HepG2 (cell line): ENCODE data around the gene SLC35F6. TPM values are rescaled to one million over a fixed set of nuclear protein-coding genes. Genes with fewer than 3 reads are reported as not detected.

ENCODE experiments used
- AGO2 ChIP-seq: fragments of 200-400 bp; formaldehyde crosslinking; optimal IDR thresholded peaks from 2 replicates; pipeline ENCODE3; 2017; ENCODE audit warnings: mild to moderate bottlenecking, low read depth, low read length, moderate library complexity
- CSRNP1 ChIP-seq: sonication (generic); formaldehyde crosslinking; IDR thresholded peaks from 2 replicates; pipeline ENCODE4 v1.8.1; 2023; ENCODE audit warnings: mild to moderate bottlenecking, missing genetic modification reagents
- FOXP1 ChIP-seq, 2 experiments: fragments of 450-650 bp in 1 of 2; IDR thresholded peaks; 2 replicates each; pipeline ENCODE4 v1.6.1; 2017 to 2018; ENCODE audit warnings: antibody characterized with exemption in 1 of 2
- GPN1 ChIP-seq: sonication (generic); formaldehyde crosslinking; IDR thresholded peaks from 2 replicates; pipeline ENCODE4 v1.5.1; 2020; ENCODE audit warnings: missing genetic modification reagents, borderline replicate concordance
- KLF15 ChIP-seq: sonication (generic); formaldehyde crosslinking; IDR thresholded peaks from 2 replicates; pipeline ENCODE4 v1.8.1; 2023; ENCODE audit warnings: borderline replicate concordance, mild to moderate bottlenecking, inconsistent platforms, missing genetic modification reagents, mixed read lengths
- MEIS2 ChIP-seq: sonication (generic); formaldehyde crosslinking; IDR thresholded peaks from 2 replicates; pipeline ENCODE4 v1.9.0; 2021; ENCODE audit warnings: mild to moderate bottlenecking, missing genetic modification reagents
- MXD1 ChIP-seq: sonication (generic); formaldehyde crosslinking; IDR thresholded peaks from 2 replicates; pipeline ENCODE4 v1.4.0; 2020; ENCODE audit warnings: mild to moderate bottlenecking, missing genetic modification reagents
- ONECUT2 ChIP-seq: sonication (generic); formaldehyde crosslinking; IDR thresholded peaks from 2 replicates; pipeline ENCODE4 v1.4.0; 2020; ENCODE audit warnings: missing genetic modification reagents
- RBFOX2 ChIP-seq: fragments of 200-400 bp; formaldehyde crosslinking; IDR thresholded peaks from 2 replicates; pipeline ENCODE4 v1.6.1; 2017; ENCODE audit warnings: low read depth, mild to moderate bottlenecking, low read length
- RCOR2 ChIP-seq: IDR thresholded peaks from 2 replicates; pipeline ENCODE4 v1.6.1; 2016; ENCODE audit warnings: missing biosample characterization, missing genetic modification reagents
- ZFX ChIP-seq: sonication (generic); formaldehyde crosslinking; IDR thresholded peaks from 2 replicates; pipeline ENCODE4 v1.4.0; 2020; ENCODE audit warnings: mild to moderate bottlenecking, low read depth, missing genetic modification reagents, moderate library complexity
- ZFY ChIP-seq: sonication (generic); formaldehyde crosslinking; IDR thresholded peaks from 2 replicates; pipeline ENCODE4 v1.4.0; 2020; ENCODE audit warnings: missing genetic modification reagents
- ZMYM2 ChIP-seq: sonication (generic); formaldehyde crosslinking; IDR thresholded peaks from 2 replicates; pipeline ENCODE4 v1.8.0; 2022; ENCODE audit warnings: mild to moderate bottlenecking, missing genetic modification reagents
- ZNF235 ChIP-seq: sonication (generic); formaldehyde crosslinking; IDR thresholded peaks from 2 replicates; pipeline ENCODE4 v1.8.1; 2023; ENCODE audit warnings: mild to moderate bottlenecking, missing genetic modification reagents, borderline replicate concordance
- ZNF354B ChIP-seq: sonication (generic); formaldehyde crosslinking; IDR thresholded peaks from 2 replicates; pipeline ENCODE4 v1.8.0; 2022; ENCODE audit warnings: mild to moderate bottlenecking, missing genetic modification reagents
- ZNF619 ChIP-seq: sonication (generic); formaldehyde crosslinking; IDR thresholded peaks from 2 replicates; pipeline ENCODE4 v1.4.0; 2020; ENCODE audit warnings: mild to moderate bottlenecking, missing genetic modification reagents
- ZNF776 ChIP-seq: sonication (generic); formaldehyde crosslinking; IDR thresholded peaks from 2 replicates; pipeline ENCODE4 v1.4.0; 2020; ENCODE audit warnings: mild to moderate bottlenecking, missing genetic modification reagents
- polyA plus RNA-seq, 8 experiments: library from polyadenylated mRNA; depleted of rRNA in 3 of 8; stranded (reverse) in 7 of 8; unstranded in 1 of 8; fragments of >200 nt; fragmentation: Illumina TruSeq in 4 of 8; extraction: Trizol in 4 of 8; gene quantifications; 2 replicates each; pipeline versions ENCODE4 v1.2.1 to v1.2.3, GENCODE V29; 2011 to 2016; ENCODE audit warnings: low read depth in 4 of 8, missing spikeins in 1 of 8, mixed read lengths in 1 of 8; ENCODE audit not compliant: insufficient read depth in 1 of 8
- total RNA-seq, 5 experiments: library from RNA; depleted of rRNA; stranded (reverse); fragments of >200 nt; fragmentation: Illumina TruSeq; extraction: Trizol; gene quantifications; 2 replicates each; pipeline ENCODE4 v1.2.3, GENCODE V29; 2016; ENCODE audit warnings: low read depth in 1 of 5
- TF ChIP-seq, protein P1 (sequence below): IDR thresholded peaks from 2 replicates; pipeline ENCODE4 v1.6.1; 2016; ENCODE audit warnings: missing biosample characterization, missing genetic modification reagents, low read depth
- TF ChIP-seq, protein P2 (sequence below): IDR thresholded peaks from 2 replicates; pipeline ENCODE4 v1.6.1; 2016; ENCODE audit warnings: low read depth
- TF ChIP-seq, protein P3 (sequence below): IDR thresholded peaks from 2 replicates; pipeline ENCODE4 v1.4.0; 2020; ENCODE audit warnings: mild to moderate bottlenecking, missing genetic modification reagents

SLC35F6 gene
- total and polyA plus RNA-seq, 2 of the 13 experiments (the other 11 are each of a cell fraction or from before 2014, with no cell fraction given), result 15.2 to 21.2 TPM

- TF ChIP-seq, protein P1, sequence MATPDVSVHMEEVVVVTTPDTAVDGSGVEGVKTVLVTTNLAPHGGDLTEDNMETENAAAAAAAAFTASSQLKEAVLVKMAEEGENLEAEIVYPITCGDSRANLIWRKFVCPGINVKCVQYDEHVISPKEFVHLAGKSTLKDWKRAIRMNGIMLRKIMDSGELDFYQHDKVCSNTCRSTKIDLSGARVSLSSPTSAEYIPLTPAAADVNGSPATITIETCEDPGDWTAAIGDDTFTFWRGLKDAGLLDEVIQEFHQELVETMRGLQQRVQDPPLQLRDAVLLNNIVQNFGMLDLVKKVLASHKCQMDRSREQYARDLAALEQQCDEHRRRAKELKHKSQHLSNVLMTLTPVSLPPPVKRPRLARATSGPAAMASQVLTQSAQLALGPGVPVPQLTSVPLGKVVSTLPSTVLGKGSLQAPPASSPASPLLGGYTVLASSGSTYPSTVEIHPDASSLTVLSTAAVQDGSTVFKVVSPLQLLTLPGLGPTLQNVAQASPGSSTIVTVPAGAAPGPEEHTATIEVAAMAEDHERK, result no peak
- TF ChIP-seq RBFOX2 (peak; percentile 47), ONECUT2 (no peak), MEIS2 (CRISPR knock-in tag) (peak; percentile 36; the same call in 1 of the 2 replicates), FOXP1 (IDR thresholded peaks at IDR 0.05) (no peak), FOXP1 (CRISPR knock-in tag; IDR thresholded peaks at IDR 0.05) (no peak), AGO2 (peak; percentile 78), KLF15 (CRISPR knock-in tag) (no peak), RCOR2 (peak; percentile 17; the same call in 1 of the 2 replicates), ZNF354B (peak; percentile 10; the same call in 1 of the 2 replicates), ZNF619 (CRISPR knock-in tag) (peak; percentile 39; the same call in 1 of the 2 replicates), ZNF776 (CRISPR knock-in tag) (0 out of 2 replicates have a peak, but pooled peaks have one; percentile 52), ZNF235 (CRISPR knock-in tag) (0 out of 2 replicates have a peak, but pooled peaks have one; percentile 41), GPN1 (CRISPR knock-in tag) (no peak), ZFX (CRISPR knock-in tag) (no peak; the same call in 1 of the 2 replicates), ZFY (peak; percentile 4; the same call in 1 of the 2 replicates), MXD1 (CRISPR knock-in tag) (0 out of 2 replicates have a peak, but pooled peaks have one; percentile 42), CSRNP1 (no peak; the same call in 1 of the 2 replicates), ZMYM2 (CRISPR knock-in tag) (peak; percentile 14; the same call in 1 of the 2 replicates)
- TF ChIP-seq, protein P2, sequence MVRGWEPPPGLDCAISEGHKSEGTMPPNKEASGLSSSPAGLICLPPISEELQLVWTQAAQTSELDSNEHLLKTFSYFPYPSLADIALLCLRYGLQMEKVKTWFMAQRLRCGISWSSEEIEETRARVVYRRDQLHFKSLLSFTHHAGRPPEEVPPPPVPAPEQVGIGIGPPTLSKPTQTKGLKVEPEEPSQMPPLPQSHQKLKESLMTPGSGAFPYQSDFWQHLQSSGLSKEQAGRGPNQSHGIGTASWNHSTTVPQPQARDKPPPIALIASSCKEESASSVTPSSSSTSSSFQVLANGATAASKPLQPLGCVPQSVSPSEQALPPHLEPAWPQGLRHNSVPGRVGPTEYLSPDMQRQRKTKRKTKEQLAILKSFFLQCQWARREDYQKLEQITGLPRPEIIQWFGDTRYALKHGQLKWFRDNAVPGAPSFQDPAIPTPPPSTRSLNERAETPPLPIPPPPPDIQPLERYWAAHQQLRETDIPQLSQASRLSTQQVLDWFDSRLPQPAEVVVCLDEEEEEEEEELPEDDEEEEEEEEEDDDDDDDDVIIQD (CRISPR knock-in tag), result no peak
- TF ChIP-seq, protein P3, sequence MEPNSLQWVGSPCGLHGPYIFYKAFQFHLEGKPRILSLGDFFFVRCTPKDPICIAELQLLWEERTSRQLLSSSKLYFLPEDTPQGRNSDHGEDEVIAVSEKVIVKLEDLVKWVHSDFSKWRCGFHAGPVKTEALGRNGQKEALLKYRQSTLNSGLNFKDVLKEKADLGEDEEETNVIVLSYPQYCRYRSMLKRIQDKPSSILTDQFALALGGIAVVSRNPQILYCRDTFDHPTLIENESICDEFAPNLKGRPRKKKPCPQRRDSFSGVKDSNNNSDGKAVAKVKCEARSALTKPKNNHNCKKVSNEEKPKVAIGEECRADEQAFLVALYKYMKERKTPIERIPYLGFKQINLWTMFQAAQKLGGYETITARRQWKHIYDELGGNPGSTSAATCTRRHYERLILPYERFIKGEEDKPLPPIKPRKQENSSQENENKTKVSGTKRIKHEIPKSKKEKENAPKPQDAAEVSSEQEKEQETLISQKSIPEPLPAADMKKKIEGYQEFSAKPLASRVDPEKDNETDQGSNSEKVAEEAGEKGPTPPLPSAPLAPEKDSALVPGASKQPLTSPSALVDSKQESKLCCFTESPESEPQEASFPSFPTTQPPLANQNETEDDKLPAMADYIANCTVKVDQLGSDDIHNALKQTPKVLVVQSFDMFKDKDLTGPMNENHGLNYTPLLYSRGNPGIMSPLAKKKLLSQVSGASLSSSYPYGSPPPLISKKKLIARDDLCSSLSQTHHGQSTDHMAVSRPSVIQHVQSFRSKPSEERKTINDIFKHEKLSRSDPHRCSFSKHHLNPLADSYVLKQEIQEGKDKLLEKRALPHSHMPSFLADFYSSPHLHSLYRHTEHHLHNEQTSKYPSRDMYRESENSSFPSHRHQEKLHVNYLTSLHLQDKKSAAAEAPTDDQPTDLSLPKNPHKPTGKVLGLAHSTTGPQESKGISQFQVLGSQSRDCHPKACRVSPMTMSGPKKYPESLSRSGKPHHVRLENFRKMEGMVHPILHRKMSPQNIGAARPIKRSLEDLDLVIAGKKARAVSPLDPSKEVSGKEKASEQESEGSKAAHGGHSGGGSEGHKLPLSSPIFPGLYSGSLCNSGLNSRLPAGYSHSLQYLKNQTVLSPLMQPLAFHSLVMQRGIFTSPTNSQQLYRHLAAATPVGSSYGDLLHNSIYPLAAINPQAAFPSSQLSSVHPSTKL, result no peak
Observed at GRCh38 chr2:26786207-26787028, 22.3 kb downstream of the SLC35F6 start (continued).
